Measurements from ENCODE around the gene PLEKHG1. TPM values are rescaled to one million over a fixed set of nuclear protein-coding genes. Genes with fewer than 3 reads are reported as not detected.

PLEKHG1 gene
- total RNA-seq, result 9.6 and 34.5 TPM in 2 replicates

GRCh38 chr6:150599199-150600009, at the start of gene PLEKHG1:
Gene PLEKHG1 (plus strand): TSS chr6:150599885. CDS start chr6:150733682, 133,797 bp downstream.

Other genes with a start within 250 kb of the PLEKHG1 start
- gene IYD, start 230.9 kb upstream of the PLEKHG1 start, total RNA-seq, result not detected in 2 replicates

All from nasal cavity respiratory epithelium epithelial cell of viscerocranial mucosa (primary cell).